GM19468 (cell line): ENCODE data around the gene ACTN2.

Experiments used
- ATAC-seq: cut with Tn5 transposase; IDR thresholded peaks from one replicate; pipeline ENCODE4 v1.9.1; 2021; ENCODE audit warnings: mild to moderate bottlenecking, moderate library complexity, moderate number of reproducible peaks; ENCODE audit not compliant: unreplicated experiment; ENCODE audit errors: extremely low read depth

The ACTN2 gene

DNA sequence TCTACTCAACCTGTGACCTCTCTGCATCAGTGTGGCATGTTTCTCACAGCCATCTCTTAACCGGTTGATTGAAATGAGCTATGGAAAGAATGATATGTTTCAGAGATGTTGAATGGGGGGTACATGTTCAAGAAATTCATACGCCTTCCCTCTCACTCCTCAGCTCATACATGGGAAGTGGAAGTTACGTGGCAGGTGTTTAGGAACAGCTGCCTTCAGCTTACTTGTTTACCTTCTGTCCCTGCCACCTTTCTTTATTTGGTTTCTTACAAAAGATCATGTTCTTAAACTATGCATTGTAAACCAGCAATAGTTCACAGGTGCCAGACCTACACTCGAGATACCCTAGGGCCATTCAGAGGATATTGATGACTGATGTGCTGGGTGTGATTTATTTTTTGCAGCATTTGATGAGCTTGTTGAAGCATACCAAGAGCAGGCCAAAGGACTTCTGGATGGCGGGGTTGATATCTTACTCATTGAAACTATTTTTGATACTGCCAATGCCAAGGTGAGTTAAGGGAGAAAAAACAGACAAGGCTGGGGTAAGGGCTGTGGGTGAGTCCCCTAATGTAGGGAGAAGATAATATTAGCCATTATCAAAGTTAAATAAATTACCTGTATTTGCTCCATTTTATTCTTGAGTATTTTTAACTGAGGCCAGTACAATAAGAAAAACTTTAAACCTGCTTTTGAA lies 126.2 kb downstream of the ACTN2 start:
- no peak for ATAC-seq
